Prostate gland (tissue), 2 donors: Measurements from ENCODE around the gene STING1.

Experiments
- POLR2A ChIP-seq: fragments of 450-650 bp; IDR thresholded peaks from one replicate; pipeline ENCODE4 v1.6.1; 2016; ENCODE audit warnings: antibody characterized with exemption, mild to moderate bottlenecking
- POLR2AphosphoS5 ChIP-seq: sonication (generic); formaldehyde crosslinking; IDR thresholded peaks from one replicate; pipeline ENCODE4 v1.6.1; 2017; ENCODE audit warnings: antibody characterized with exemption
- TF ChIP-seq, protein P1 (sequence below), 4 experiments: fragments of 200-600 bp in 2 of 4; fragments of 450-650 bp in 2 of 4; sonication (generic) in 2 of 4; IDR thresholded peaks; 1 replicate in 3 of 4; 2 replicates in 1 of 4; pipeline ENCODE4 v1.5.1; 2016 to 2019; ENCODE audit warnings: antibody characterized with exemption in 4 of 4, mild to moderate bottlenecking in 2 of 4, moderate library complexity in 2 of 4

- TF ChIP-seq, protein P1, sequence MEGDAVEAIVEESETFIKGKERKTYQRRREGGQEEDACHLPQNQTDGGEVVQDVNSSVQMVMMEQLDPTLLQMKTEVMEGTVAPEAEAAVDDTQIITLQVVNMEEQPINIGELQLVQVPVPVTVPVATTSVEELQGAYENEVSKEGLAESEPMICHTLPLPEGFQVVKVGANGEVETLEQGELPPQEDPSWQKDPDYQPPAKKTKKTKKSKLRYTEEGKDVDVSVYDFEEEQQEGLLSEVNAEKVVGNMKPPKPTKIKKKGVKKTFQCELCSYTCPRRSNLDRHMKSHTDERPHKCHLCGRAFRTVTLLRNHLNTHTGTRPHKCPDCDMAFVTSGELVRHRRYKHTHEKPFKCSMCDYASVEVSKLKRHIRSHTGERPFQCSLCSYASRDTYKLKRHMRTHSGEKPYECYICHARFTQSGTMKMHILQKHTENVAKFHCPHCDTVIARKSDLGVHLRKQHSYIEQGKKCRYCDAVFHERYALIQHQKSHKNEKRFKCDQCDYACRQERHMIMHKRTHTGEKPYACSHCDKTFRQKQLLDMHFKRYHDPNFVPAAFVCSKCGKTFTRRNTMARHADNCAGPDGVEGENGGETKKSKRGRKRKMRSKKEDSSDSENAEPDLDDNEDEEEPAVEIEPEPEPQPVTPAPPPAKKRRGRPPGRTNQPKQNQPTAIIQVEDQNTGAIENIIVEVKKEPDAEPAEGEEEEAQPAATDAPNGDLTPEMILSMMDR (IDR thresholded peaks at IDR 0.05), result no peak
- no peak for TF ChIP-seq POLR2A
- TF ChIP-seq POLR2AphosphoS5, result no peak
These were observed 23.1 kb downstream of the STING1 start for GRCh38 chr5:139459451-139459934.
